Measurements from ENCODE around the gene HIPK2. TPM values are rescaled to one million over a fixed set of nuclear protein-coding genes. Genes with fewer than 3 reads are reported as not detected.

Gene HIPK2
- total RNA-seq, 1 donor from 2014 or later = 5.8 TPM

GRCh38 chr7:139669106-139670061 is 108.4 kb downstream of the HIPK2 start:
- no peak for FAIRE-seq
- TF ChIP-seq CTCF (IDR thresholded peaks at IDR 0.05; ENCODE audit: insufficient read depth, low read length, severe bottlenecking) = no peak
- Histone ChIP-seq H3K4me3 (ENCODE audit: low read depth, low read length) (no peak overlapping the region), H3K36me3 (ENCODE audit: control insufficient read depth, insufficient read depth, low read length) (no peaks in the 10 kb centered on the region), H3K27me3 (ENCODE audit: control insufficient read depth, insufficient read depth, low read length) (no peaks in the 10 kb centered on the region)
- DNase-seq (ENCODE audit: low read depth) = no peak

GRCh38 chr7:139667377-139667776 is 110.4 kb downstream of the HIPK2 start:
- H3K36me3 ChIP-seq (ENCODE audit: control insufficient read depth, insufficient read depth, low read length) = no peaks in the 10 kb centered on the region
- no peak for TF ChIP-seq CTCF (IDR thresholded peaks at IDR 0.05; ENCODE audit: insufficient read depth, low read length, severe bottlenecking)
- FAIRE-seq (no peak), DNase-seq (ENCODE audit: low read depth) (no peak)
- no peak overlapping the region for H3K4me3 ChIP-seq (ENCODE audit: low read depth, low read length)
- no peaks in the 10 kb centered on the region for H3K27me3 ChIP-seq (ENCODE audit: control insufficient read depth, insufficient read depth, low read length)

GRCh38 chr7:139666501-139666900 is 111.3 kb downstream of the HIPK2 start:
- no peak for TF ChIP-seq CTCF (IDR thresholded peaks at IDR 0.05; ENCODE audit: insufficient read depth, low read length, severe bottlenecking)
- DNase-seq (ENCODE audit: low read depth) (no peak), FAIRE-seq (no peak)
- no peaks in the 10 kb centered on the region for H3K36me3 ChIP-seq (ENCODE audit: control insufficient read depth, insufficient read depth, low read length)
- H3K27me3 ChIP-seq (ENCODE audit: control insufficient read depth, insufficient read depth, low read length) = no peaks in the 10 kb centered on the region
- no peak overlapping the region for H3K4me3 ChIP-seq (ENCODE audit: low read depth, low read length)

GRCh38 chr7:139664434-139664833 is 113.4 kb downstream of the HIPK2 start:
- no peaks in the 10 kb centered on the region for H3K27me3 ChIP-seq (ENCODE audit: control insufficient read depth, insufficient read depth, low read length)
- H3K36me3 ChIP-seq (ENCODE audit: control insufficient read depth, insufficient read depth, low read length) = no peaks in the 10 kb centered on the region
- no peak for DNase-seq (ENCODE audit: low read depth)
- FAIRE-seq = no peak
- TF ChIP-seq CTCF (IDR thresholded peaks at IDR 0.05; ENCODE audit: insufficient read depth, low read length, severe bottlenecking) = no peak
- no peak overlapping the region for H3K4me3 ChIP-seq (ENCODE audit: low read depth, low read length)

GRCh38 chr7:139663608-139664177 is 114.1 kb downstream of the HIPK2 start:
- no peak for TF ChIP-seq CTCF (IDR thresholded peaks at IDR 0.05; ENCODE audit: insufficient read depth, low read length, severe bottlenecking)
- FAIRE-seq = no peak
- no peak overlapping the region for H3K4me3 ChIP-seq (ENCODE audit: low read depth, low read length)
- no peaks in the 10 kb centered on the region for H3K27me3 ChIP-seq (ENCODE audit: control insufficient read depth, insufficient read depth, low read length)
- no peaks in the 10 kb centered on the region for H3K36me3 ChIP-seq (ENCODE audit: control insufficient read depth, insufficient read depth, low read length)
- no peak for DNase-seq (ENCODE audit: low read depth)

All from bronchial epithelial cell (primary cell).